Inferior parietal cortex (tissue), 1 donor: ENCODE results near the gene DUOXA1.

Experiments
- DNase-seq: peaks from one replicate; pipeline ENCODE4 v3.0.0-alpha.2; 2016; ENCODE audit errors: extremely low spot score

The DUOXA1 gene

GRCh38 chr15:45131510-45131909 is 1.8 kb upstream of the DUOXA1 start:
- DNase-seq, result no peak

- no peak for DNase-seq
These were observed 767 bp upstream of the DUOXA1 start for GRCh38 chr15:45130291-45131000.

DNA sequence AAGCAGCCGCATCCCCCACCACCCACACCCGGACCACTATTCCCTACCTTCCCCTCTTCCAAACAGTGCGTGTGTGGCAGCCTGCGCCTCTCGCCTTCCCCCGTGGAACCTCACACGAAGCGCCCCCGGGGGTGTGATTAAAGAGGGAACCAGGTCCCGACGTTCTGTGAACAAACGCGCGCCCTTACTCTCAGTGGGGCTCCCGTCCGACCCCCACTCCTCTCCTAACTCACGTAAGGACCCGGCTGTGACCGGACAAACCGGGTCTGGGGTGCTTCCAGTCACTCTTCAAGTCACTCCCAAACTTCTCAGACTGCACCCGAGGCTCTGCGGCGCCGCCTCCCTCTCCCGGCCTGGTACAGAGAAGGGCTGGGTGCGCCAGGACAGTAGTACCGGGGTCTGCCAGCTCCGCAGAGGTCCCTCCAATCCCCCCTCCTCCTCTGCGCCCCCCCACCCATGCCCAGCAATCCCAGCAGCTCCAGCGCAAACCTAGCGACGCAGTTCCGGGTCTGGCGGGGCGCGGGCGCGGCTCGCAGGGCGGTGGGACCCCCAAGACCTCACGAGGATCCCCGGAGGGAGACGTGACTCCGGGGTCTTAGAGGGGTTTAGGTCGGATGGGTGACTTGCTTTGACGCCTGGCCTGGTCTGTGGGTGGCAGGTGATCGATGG is 574 bp downstream of the DUOXA1 start:
- no peak for DNase-seq

GRCh38 chr15:45126535-45127158 is 3.0 kb downstream of the DUOXA1 start:
- peak; percentile 10 for DNase-seq

GRCh38 chr15:45123397-45123796 is 6.3 kb downstream of the DUOXA1 start:
- no peak for DNase-seq

- no peak for DNase-seq
These were observed 7.0 kb downstream of the DUOXA1 start for GRCh38 chr15:45122719-45123118.

GRCh38 chr15:45121706-45122417 is 7.8 kb downstream of the DUOXA1 start:
- DNase-seq, result no peak

DNA sequence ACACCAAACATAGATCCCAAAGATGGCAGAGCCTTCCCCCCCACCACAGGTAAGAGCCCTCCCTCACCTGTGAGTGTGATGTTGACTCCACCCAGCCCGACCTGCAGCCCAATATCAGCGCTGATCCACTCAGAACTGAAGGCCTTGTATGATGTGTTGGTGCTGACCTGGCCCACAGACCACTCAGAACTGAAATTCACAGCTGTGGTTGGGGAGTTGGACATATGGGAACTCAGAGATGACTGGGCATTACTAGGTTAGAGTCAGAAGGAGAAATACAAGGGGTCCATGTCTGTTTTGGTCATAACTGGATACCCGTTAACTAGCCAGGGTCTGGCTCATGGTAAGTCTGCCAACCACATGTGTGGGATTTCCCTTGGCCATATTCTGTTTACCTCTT is 8.7 kb downstream of the DUOXA1 start:
- DNase-seq, result no peak

DNA sequence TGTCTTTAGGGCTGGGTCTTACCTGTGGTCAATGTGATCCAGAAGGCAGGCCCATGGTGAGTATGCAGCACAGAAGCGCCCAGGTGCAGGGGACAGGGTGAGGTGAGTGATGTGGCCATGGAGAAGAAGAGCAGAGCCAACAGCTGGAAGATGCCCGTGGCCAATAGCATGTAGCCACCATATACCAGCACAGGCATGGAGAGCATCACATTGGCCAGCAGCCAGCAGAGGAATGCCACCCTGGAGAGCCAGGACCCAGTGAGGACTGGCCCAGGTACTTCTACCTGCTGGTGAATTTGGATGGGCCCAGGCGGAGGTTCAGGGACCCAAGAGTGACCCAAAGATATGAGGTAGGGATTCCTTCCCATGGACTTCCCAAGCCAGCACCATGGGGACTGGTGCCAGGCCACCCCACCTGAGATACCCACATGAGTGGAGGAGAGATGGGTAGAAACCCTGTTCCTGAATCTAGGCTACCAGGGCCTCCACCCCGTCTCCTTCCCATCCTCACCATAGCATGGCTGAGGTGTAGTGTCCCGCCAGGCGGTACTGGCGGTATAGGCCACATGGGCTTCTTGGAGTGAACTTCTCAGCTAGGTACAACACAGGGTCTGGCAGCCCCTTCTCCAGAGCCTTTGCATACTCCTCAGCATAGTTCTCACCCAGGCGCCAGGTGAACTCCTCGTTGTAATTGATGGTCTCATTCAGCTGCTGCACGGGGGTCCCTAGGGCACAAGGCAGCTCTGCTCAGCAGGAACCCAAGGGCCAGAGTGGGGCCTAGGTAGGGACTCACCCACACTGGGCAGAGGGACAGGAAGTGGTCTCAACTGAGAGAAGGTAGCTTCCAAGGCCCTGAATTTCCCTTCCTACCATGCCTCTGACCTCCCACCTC is 9.4 kb downstream of the DUOXA1 start:
- no peak for DNase-seq

- no peak for DNase-seq
These were observed 10.7 kb downstream of the DUOXA1 start for GRCh38 chr15:45118996-45119395.

DNA sequence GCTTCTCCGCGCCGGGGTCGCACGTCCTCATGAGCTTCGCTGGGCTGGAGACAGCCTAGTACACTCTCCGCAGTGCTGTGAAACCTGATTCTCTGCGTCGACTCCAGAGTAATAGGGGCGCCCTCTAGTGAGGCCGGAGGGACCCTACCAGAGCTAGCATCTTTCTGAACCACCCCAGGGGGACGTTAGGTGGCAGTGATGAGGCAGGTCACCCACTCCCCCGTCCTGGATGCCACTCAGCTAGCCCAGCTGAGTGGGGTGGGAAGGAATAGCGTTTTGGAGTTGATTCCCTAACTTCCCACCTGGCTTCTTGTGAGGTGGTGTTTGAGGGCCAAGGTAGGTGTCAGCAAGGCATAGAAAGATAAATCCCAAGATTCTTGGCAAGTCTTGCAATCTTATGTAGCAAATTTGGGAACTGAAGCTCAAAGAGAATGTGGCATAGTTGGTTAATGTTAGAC is 11.5 kb downstream of the DUOXA1 start:
- DNase-seq, result peak; percentile 94

DNA sequence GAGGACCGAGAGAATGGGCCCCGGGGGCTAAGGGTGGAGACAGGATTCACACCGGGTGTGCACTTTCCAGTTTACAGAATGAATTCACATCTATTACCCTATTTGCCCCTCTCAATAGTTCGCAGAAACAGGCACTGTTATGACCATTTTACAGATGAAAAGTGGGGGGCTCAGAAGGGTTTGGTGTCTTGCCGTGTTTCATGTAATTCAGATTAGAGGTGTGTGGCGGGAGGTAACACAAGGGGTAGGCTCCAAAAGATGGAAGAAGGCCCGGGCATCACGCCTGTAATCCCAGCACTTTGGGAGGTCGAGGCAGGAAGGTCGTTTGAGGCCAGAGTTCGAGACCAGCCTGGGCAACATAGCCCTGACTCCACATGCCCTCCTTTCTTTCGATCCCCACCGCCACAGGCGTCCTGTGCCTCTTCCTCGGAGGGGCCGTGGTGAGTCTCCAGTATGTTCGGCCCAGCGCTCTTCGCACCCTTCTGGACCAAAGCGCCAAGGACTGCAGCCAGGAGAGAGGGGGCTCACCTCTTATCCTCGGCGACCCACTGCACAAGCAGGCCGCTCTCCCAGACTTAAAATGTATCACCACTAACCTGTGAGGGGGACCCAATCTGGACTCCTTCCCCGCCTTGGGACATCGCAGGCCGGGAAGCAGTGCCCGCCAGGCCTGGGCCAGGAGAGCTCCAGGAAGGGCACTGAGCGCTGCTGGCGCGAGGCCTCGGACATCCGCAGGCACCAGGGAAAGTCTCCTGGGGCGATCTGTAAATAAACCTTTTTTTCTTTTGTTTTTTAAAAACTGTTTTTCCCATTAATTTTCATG is 12.2 kb downstream of the DUOXA1 start:
- no peak for DNase-seq

GRCh38 chr15:45116482-45117307 is 13.0 kb downstream of the DUOXA1 start:
- DNase-seq, result no peak

DNA sequence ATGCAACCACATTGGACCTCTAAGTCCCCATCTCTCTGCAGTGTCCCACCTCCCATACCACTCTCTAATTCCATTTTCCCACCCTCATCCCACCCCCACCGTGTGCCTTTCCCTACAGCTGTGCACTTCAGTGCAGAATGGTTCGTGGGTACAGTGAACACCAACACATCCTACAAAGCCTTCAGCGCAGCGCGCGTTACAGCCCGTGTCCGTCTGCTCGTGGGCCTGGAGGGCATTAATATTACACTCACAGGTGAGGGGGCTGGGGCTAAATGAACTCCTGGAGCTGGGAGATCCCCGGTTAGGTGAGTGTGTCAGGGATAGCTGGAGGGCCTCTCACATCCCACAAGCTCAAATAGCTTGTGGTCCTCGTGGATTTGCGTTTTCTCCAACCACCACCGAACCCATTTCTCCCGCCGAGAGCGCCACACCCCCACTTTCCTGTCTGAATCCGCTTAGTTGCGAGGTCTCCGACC is 13.6 kb downstream of the DUOXA1 start:
- no peak for DNase-seq

GRCh38 chr15:45115312-45115820 is 14.3 kb downstream of the DUOXA1 start:
- no peak for DNase-seq

DNA sequence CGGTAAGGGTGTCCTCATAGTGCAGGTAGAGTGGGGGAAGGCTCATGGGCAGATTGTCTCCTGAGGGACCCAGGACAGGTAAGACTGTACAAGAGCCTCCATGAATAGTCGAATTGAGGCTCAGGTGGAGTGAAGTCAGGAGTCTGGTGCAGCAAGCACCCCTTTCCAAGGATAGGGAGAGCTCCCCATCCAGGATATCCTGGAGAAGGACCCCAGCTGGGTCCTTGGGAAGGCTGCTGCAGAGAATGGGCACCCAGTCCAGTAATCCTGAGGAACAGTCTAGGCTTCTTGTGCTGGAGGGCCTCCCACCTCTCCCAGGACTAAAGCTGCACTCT is 15.0 kb downstream of the DUOXA1 start:
- DNase-seq, result no peak

DNA sequence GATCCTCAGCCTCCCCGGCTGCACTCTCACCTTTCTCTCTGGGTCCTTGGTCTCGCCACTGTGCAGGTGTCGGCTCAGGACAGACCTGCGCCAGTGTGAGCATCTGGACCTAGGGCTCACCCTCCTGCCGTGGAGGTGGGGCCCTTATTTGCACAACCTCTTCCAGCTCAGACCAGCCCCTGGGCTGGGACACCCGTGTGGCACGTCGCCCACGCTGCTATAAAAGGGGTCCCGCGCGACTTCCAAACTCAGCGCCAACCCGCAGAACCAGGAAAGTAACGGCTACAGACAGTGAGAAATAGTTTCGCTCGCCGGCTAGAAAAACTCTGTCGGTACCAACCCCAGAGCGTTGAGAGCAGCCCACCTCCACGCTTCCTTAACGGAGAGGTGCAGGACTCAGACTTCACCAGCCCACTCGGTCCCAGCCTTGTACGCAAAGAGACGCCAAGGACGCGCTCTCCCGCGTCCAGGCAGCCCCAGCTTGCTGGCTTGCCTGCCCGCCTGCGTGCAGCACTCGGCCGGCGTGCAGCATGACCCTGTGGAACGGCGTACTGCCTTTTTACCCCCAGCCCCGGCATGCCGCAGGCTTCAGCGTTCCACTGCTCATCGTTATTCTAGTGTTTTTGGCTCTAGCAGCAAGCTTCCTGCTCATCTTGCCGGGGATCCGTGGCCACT is 15.5 kb downstream of the DUOXA1 start, which contains the start of the genes DUOX2 and DUOXA2:
Gene DUOX2 (minus strand): TSS at position 97 of the 675 bp plus-strand sequence. CDS start 761 bp downstream, outside the sequence.
Gene DUOXA2 (plus strand): TSS at position 251 of the 675 bp plus-strand sequence. CDS start 280 bp downstream, at position 531.
- DNase-seq, result no peak

DNA sequence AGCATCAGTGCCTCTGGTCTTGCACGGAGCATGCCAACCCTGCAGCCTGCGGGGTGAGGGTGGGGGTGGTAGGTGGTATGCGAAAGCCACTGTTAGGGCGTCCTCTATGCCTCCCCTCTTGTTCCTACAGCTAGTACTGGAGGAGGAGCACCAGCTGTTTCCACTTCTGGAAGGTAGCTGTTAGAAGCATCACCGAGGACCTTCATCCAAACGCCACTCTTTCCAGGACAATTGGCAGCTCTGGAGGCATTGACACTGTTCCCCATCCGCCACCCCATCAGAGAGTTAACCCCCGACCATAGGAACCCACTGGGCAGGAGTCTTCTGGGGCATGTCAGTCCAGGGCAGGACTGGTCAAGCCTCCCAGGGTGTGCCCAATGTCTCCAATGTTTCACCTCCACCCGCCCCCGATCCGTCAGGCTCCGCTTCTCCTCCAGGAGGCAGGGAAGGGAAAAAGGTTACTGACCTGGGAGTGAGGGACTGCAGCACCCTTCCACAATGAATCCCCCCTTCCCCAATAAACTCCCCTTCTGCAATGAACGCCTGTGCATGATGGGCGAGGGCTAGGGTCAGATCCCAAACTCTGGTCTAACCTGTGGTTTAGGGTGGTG is 16.2 kb downstream of the DUOXA1 start:
- DNase-seq, result no peak
